ENCODE measurements around the gene UBE2G2.

GRCh38 chr21:44791246-44791645 is 10.4 kb downstream of the UBE2G2 start:
- TF ChIP-seq, protein P1, sequence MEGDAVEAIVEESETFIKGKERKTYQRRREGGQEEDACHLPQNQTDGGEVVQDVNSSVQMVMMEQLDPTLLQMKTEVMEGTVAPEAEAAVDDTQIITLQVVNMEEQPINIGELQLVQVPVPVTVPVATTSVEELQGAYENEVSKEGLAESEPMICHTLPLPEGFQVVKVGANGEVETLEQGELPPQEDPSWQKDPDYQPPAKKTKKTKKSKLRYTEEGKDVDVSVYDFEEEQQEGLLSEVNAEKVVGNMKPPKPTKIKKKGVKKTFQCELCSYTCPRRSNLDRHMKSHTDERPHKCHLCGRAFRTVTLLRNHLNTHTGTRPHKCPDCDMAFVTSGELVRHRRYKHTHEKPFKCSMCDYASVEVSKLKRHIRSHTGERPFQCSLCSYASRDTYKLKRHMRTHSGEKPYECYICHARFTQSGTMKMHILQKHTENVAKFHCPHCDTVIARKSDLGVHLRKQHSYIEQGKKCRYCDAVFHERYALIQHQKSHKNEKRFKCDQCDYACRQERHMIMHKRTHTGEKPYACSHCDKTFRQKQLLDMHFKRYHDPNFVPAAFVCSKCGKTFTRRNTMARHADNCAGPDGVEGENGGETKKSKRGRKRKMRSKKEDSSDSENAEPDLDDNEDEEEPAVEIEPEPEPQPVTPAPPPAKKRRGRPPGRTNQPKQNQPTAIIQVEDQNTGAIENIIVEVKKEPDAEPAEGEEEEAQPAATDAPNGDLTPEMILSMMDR (IDR thresholded peaks at IDR 0.05) = no peak
- no peak for TF ChIP-seq POLR2AphosphoS5 (IDR thresholded peaks at IDR 0.05)
- no peak for TF ChIP-seq POLR2A (IDR thresholded peaks at IDR 0.05)
